NB4 (cell line): ENCODE measurements around the gene WSB1.

Source experiments
- DNase-seq: peaks from one replicate; pipeline ENCODE4 v3.0.0; 2010; ENCODE audit warnings: low read depth
- H3K4me3 ChIP-seq: one replicate; pipeline ENCODE4 v1.5.1; 2011; ENCODE audit warnings: mild to moderate bottlenecking, low read depth, low read length, moderate library complexity
- MAX ChIP-seq: IDR thresholded peaks from 2 replicates; pipeline ENCODE4 v1.6.1; 2011; ENCODE audit warnings: low read depth, low read length
- MYC ChIP-seq: IDR thresholded peaks from 2 replicates; pipeline ENCODE4 v1.6.1; 2011; ENCODE audit warnings: low read depth, low read length
- POLR2A ChIP-seq: IDR thresholded peaks from 2 replicates; pipeline ENCODE4 v1.6.1; 2011; ENCODE audit warnings: mild to moderate bottlenecking; ENCODE audit not compliant: insufficient read length; ENCODE audit errors: extremely low read depth
- TF ChIP-seq, protein P1 (sequence below): IDR thresholded peaks from one replicate; pipeline ENCODE4 v1.5.1; 2012; ENCODE audit warnings: low read depth, low read length

WSB1 gene

DNA sequence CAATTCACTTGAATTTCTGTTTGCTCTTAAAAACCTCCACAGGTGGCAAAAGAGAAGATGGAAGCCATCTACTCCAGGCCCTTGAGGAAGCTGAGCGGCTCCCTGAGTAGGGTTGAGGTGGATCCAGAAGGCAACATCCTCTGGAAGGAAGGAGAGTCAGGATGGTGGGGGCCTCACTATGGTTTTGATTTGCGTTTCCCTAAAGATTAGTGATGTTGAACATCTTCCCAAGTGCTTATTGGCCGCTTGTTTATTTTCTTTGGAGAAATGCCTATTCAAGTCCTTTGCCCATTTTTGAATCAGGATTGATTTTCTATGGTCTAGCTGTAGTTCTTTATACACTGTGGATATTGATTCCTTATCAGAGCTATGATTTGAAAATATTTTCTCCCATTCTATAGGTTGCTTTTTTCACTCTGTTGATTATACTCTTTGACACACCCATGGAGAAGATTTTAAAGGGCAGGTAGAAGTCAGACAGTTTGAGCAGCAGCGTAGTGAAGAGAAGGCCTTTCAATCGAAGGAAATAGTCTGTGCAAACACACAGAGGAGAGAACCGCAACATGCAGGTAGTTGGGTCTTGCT lies 58.6 kb downstream of the WSB1 start:
- TF ChIP-seq, protein P1, sequence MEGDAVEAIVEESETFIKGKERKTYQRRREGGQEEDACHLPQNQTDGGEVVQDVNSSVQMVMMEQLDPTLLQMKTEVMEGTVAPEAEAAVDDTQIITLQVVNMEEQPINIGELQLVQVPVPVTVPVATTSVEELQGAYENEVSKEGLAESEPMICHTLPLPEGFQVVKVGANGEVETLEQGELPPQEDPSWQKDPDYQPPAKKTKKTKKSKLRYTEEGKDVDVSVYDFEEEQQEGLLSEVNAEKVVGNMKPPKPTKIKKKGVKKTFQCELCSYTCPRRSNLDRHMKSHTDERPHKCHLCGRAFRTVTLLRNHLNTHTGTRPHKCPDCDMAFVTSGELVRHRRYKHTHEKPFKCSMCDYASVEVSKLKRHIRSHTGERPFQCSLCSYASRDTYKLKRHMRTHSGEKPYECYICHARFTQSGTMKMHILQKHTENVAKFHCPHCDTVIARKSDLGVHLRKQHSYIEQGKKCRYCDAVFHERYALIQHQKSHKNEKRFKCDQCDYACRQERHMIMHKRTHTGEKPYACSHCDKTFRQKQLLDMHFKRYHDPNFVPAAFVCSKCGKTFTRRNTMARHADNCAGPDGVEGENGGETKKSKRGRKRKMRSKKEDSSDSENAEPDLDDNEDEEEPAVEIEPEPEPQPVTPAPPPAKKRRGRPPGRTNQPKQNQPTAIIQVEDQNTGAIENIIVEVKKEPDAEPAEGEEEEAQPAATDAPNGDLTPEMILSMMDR, result no peak
- TF ChIP-seq POLR2A (no peak), MYC (no peak), MAX (no peak)
- no peak overlapping the region for H3K4me3 ChIP-seq
- no peak for DNase-seq

GRCh38 chr17:27353033-27353460 lies 59.1 kb downstream of the WSB1 start:
- peak overlapping the region; percentile 40 for H3K4me3 ChIP-seq
- DNase-seq, result no peak
- TF ChIP-seq, protein P1, result no peak
- TF ChIP-seq MAX (no peak), POLR2A (no peak), MYC (no peak)

DNA sequence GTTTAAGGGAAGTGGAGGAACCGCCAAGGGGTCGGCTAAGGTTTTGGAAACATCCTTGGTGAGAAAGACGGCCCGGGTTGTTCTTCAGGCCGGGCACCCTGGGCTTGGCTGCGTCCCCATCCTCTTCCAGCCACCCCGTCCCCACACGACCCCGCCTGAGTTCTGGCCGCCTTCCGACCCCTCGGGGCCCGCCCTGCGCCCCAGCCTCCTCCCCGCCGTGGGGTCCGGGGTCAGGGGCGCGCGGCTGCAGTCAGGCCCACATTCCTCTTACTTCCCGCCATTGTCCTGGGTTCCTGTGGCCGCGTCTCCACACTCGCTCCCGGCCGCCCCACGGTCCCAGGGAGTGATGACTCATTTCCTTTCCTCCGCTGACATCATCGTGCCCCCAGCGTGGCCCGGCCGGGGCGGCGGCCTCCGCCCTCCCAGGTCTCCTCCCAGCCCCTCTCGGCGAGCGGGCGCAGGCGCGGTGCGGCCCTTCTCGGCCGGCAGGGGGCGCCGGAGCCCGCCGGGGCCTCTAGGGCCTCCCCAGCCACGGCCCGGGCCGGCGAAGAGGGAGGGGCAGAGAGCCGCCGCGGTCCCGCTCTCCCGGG lies 59.6 kb downstream of the WSB1 start:
- DNase-seq, result peak; percentile 92
- peak overlapping the region; percentile 65 for H3K4me3 ChIP-seq
- TF ChIP-seq MAX (peak; percentile 16; the same call in 1 of the 2 replicates), POLR2A (peak; percentile 35), MYC (no peak)
- TF ChIP-seq, protein P1, result peak; percentile 62

- peak; percentile 45 for TF ChIP-seq MAX
- no peak for TF ChIP-seq POLR2A
- peak; percentile 30; the same call in 1 of the 2 replicates for TF ChIP-seq MYC
- TF ChIP-seq, protein P1, result no peak
- peak overlapping the region; percentile 65 for H3K4me3 ChIP-seq
- no peak for DNase-seq
Measured at GRCh38 chr17:27354051-27354490, 60.2 kb downstream of the WSB1 start.

- H3K4me3 ChIP-seq, result peak overlapping the region; percentile 65
Measured at GRCh38 chr17:27354491-27355081, 60.7 kb downstream of the WSB1 start.

DNA sequence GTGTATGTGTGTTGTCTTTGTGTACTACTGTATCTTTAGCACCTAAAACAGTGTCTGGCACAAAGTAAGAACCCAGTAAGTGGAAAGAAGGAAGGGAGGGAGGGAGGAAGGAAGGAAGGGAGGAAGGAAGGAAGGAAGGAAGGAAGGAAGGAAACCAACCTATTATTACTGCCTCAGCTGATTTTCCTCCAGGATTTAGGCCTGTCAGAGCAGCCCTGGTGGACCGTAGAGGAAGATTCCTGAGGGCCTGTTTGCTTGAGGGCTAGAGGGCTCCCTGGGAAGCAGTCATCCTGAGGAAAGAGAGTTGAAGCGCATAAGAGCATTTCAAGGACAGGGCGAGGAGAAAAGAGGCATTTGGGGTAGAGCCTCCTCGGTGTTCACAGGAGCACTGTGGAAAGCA lies 61.5 kb downstream of the WSB1 start:
- H3K4me3 ChIP-seq, result no peak overlapping the region
- no peak for TF ChIP-seq MAX
- TF ChIP-seq POLR2A, result no peak
- TF ChIP-seq, protein P1, result no peak
- TF ChIP-seq MYC, result no peak
- DNase-seq, result no peak

More at GRCh38 chr17:27354491-27355081, 60.7 kb downstream of the WSB1 start:
- TF ChIP-seq POLR2A (no peak), MYC (no peak), MAX (no peak; the same call in 1 of the 2 replicates)
- DNase-seq, result peak; percentile 47
